ENCODE measurements around the gene CCDC69.
A peak's percentile ranks its signal among the peaks of the same experiment; 100 is the strongest.

- TF ChIP-seq CTCF (IDR thresholded peaks at IDR 0.05) = peak in 2 of 4 experiments; percentile 19 to 44
- TF ChIP-seq POLR2A (IDR thresholded peaks at IDR 0.05) = no peak
- TF ChIP-seq POLR2AphosphoS5 (IDR thresholded peaks at IDR 0.05) = no peak
These were observed 4.1 kb downstream of the CCDC69 start for GRCh38 chr5:151219789-151220188.
